HG02943 (cell line): ENCODE results near the gene SORCS2.
A peak's percentile ranks its signal among the peaks of the same experiment; 100 is the strongest.

Experiments used
- ATAC-seq: cut with Tn5 transposase; IDR thresholded peaks from one replicate; pipeline ENCODE4 v1.9.1; 2021; ENCODE audit warnings: mild to moderate bottlenecking, low read depth, moderate library complexity; ENCODE audit not compliant: unreplicated experiment

The SORCS2 gene

DNA sequence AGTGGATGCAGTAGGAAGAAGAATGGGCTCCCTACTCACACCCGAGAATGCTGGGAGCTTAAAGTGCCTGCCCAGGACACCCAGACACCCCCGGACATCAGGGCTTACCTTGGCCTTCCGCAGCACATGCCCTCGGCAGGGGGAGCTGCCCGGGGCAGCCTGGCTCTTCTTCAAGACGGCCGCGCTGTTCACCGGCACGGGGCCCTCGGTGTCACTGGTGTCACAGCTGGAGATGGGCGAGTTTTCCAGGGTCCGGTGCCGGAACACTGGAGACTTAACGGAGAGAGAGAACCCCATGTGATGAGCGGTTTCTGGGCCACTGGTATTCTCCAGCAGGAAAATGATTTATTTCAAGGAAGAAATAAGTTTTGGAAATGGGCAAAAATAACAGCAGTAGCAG, 576.4 kb downstream of the SORCS2 start:
- ATAC-seq, result no peak

DNA sequence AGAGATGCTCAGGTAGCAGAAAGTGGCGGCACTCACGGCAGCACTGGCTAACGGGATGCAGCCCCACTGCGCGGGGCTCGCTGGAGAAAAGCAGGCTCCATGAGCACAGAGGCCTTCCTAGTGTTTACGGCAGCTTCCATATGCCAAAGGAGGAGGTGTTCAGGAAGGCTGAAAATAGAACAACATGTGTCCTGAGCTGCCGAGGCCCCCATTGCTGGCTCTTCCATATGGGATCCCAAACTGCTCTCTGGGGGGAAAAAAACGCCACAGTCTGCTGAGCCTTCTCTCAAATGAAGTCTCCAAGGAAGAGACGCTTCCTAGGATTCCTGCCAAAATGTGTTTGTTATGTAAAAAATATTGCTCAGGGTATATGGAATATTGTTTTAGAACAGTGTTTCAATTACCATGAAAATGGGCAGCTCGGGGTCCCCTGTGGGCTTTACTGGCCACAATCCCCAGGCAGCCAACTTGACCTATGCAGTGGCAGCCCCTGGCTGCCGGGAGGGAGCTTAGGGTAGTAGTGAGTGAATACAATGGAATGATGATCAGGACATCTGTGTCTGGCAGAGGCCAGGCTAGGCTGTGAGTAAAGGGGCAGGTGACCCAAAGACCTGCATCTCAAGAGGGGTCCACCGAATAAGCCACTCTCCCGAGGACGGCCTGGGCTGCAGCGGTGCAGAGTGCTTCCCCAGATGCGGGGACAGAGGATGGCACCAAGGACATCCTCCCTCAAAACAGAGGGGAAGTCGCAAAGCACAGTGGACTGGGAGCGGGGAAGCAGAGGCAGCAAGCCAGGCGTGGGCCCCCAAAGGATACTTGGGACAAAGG, 577.3 kb downstream of the SORCS2 start:
- no peak for ATAC-seq

GRCh38 chr4:7770224-7771050, 578.1 kb downstream of the SORCS2 start:
- no peak for ATAC-seq

DNA sequence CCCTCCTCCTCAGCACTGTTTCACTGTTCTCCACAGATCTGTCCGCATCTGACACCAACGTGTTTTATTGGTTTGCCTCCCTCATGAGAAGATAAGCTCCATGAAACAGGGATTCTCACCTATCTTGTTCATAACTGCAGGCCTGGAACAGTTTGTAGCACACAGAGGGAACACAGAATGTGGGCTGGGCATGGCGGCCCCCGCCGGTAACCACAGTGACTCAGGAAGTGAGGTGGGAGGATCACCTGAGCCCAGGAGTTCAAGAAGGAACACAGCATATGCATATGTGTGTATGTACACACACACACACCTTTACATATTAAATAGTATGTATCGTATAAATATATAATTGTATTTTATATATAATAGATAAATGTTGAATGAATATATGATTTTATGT, 578.7 kb downstream of the SORCS2 start:
- ATAC-seq, result no peak

GRCh38 chr4:7771541-7772507, 579.5 kb downstream of the SORCS2 start:
- ATAC-seq, result peak; percentile 92

DNA sequence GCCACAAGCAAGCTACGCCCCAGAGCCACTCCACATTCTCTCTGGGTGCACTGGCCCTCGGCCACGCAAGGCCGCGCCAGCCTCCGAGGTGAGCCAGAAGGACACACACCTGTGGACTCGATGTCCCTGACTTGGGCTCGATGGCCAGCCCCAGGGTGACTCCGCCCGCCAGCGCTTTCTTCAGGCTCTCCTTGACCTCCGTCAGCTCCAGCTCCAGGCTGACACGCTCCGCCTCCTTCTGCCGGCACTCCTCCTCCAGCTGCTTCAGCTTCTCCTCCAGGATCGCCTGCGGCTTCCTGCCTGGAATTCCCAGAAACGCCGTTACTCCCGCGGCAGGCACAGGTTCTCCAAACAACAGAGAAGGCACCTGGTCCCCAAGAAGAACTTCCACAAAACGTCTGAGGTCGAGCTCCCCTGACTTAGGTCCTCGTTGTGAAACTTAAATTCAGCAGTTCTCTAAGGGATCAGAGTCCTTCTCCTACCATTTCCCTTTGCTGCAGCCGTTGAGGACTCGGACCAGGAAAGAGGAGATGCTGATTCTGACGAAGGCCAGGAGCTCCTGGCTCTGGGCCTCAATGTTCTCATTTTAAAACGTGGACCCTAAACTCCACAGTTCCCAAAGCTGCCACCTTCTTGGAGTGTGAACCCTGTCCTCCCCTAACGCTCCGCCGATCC, 580.5 kb downstream of the SORCS2 start:
- ATAC-seq, result no peak

- no peak for ATAC-seq
These were observed 581.3 kb downstream of the SORCS2 start for GRCh38 chr4:7773401-7774180.

- no peak for ATAC-seq
These were observed 582.3 kb downstream of the SORCS2 start for GRCh38 chr4:7774301-7775294.

DNA sequence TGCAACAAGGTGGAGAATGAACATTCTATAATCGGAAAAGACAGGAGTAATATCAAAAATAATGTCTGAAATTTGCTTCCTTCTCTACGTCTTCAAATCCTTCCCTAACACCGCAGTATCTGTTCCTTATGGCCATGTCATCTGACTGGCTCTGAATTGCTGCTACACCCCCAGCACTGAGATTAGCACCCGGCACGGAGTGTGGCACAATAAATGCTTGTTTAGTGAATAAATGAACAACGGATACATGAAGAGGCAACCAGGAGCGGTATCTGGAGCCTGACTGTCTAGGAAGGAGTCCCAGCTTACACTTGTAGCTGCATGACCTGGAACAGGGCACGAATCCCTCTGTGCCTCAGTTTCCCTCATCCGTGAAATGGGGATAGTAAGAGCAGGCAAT, 583.1 kb downstream of the SORCS2 start:
- ATAC-seq, result no peak

DNA sequence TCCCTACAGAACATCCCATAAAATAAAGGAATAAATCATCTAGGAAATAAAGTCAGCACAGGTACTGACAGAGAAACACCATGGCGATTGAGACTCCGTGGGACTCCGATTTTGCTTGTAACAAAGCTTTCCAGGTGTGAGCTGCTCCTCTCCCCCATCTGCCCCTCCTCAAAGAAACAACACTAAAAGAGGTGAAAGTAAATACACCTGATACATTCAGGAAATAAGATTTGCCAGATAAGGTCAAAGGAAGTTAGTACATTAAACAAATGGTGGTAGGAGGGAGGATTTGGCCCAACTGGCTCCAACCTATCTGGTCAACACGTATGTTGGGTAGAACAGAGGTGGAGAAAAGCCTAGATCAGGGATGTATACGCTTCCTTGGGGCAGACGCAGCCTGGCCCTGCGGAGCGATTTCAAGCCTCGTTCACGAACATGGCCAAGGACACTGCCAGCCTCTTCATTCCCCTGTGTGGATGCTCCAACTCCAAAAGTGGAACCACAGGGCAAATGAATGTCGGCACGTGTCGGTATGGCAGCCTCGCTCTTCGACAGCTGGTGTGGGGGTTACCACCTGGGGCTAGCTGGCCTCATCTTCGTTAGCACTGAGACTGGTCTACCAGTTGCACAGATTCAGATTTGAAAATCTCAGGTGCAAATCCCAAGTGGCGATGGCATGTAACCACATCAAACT, 584.8 kb downstream of the SORCS2 start:
- no peak for ATAC-seq

- no peak for ATAC-seq
These were observed 585.7 kb downstream of the SORCS2 start for GRCh38 chr4:7777871-7778509.

DNA sequence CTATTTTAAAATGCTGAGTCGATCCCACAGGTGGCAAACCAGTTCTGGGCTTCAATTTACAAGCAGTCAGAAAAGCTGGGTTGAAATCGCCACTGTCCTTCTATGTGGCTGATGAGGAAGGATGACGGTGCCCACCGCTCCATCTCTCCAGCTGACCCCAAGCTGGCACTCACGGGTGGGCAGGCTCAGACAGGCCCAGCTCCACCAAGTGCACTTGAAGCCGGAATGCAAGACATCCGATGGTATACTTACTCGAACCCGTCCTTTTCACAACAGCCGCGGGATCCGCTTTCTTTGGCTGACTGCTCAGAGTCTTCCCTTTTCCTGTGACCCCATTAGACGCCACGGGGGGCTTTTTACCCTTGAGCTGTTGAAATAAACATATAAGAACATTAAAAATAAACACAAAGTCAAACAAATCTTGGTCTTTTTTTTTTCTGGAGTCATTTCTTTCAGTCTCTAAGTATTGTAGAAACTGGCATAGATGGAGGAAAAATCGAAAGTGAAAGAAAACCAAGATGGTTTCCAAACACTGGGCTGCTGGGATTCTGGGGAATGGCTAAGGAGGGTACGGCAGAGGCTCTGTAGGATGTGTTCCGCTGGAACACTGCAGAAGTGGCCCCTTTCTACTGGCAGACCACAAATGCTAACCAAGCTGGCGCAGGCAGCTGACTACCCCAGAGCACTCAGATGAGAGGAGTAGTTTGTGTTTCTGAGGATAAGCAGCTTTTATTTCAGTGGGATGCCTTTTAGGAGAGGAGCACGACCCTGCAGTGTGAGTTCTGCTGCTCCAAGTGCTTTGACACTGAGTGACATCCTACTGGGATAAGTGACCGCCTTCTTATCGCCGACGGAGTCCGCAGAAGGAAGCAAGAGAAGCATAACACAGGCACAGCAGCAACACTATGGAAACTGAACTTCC, 586.4 kb downstream of the SORCS2 start:
- ATAC-seq, result no peak

DNA sequence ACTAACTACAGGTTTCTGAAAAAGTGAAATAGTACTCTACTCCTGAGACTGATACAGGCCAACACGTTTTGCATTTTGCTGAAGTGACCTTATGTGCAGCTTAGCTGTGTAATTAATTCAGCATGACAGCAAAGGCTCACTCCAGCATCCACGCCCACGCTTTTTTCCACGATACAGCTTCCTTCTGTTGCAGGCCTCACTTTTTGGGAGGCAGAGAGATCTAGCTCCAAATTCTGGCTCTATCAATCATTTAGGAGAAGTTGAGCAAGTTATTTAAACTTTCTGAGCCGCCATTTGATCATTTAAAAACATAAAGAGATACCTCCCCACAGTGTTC, 587.1 kb downstream of the SORCS2 start:
- no peak for ATAC-seq

DNA sequence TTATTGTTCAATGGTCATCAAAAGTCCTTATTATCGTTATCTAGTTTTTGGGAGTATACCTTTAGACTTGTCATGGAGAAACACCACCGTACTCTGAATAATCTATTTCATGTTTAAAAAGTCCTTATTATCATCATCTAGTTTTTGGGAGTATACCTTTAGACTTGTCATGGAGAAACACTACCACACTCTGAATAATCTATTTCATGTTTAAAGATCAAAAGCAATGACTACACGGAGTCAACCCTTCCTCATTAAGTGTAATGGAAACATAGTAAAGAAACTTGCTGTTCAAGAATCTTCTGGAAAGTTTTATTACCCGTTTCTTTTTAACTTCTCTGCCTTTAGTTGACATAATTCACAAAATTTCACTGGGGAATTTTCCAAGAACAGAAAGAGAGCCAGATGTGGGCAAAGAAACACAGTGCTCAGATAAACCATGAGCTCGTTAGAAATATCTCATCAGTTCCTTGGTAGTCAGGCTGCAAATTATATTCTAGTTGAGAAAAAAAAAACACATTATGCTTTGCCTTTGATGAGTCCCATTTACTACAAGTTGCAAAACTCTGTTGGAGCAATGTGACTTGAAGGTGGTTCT, 588.5 kb downstream of the SORCS2 start:
- ATAC-seq, result no peak

- ATAC-seq, result no peak
These were observed 589.0 kb downstream of the SORCS2 start for GRCh38 chr4:7781366-7781765.

DNA sequence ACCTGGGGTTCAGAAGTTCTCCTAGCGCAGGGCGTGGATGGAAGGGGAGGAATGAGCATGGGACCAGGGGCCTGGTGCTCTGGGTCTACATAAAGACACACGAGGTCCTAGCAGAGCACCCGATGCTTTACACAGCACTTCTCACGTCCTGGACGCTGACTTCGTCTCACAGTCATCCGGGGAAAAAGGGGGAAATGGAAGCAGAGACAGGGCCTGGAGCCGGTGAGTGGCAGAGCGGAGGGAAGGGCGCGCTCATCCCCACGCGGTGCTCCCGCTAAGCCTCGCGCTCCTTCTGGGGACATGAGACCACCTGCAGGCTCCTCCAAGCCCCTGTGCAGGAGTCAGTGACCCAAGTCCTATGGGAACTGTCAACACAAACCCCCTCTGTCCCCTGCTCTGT, 589.7 kb downstream of the SORCS2 start:
- no peak for ATAC-seq
